GM12872 (cell line): ENCODE data around the gene GOSR2.

Source experiments
- CTCF ChIP-seq: IDR thresholded peaks from 3 replicates; pipeline ENCODE4 v1.5.1; 2011; ENCODE audit warnings: low read depth, mild to moderate bottlenecking, low read length, moderate library complexity; ENCODE audit not compliant: insufficient read depth

GOSR2 gene

GRCh38 chr17:46922804-46923635 is at the start of gene GOSR2:
Gene GOSR2 (plus strand): TSS chr17:46923160. CDS start chr17:46923193, 33 bp downstream.
- no peak for TF ChIP-seq CTCF

- no peak for TF ChIP-seq CTCF
Measured at GRCh38 chr17:46873941-46874645, 48.9 kb upstream of the GOSR2 start.

GRCh38 chr17:46874906-46875305 is 48.1 kb upstream of the GOSR2 start:
- TF ChIP-seq CTCF = no peak

GRCh38 chr17:46875849-46876352 is 47.1 kb upstream of the GOSR2 start:
- TF ChIP-seq CTCF = no peak

- peak; percentile 82 for TF ChIP-seq CTCF
Measured at GRCh38 chr17:46876353-46876887, 46.5 kb upstream of the GOSR2 start.

- TF ChIP-seq CTCF = no peak
Measured at GRCh38 chr17:46876926-46877325, 46.0 kb upstream of the GOSR2 start.

GRCh38 chr17:46877466-46877865 is 45.5 kb upstream of the GOSR2 start:
- TF ChIP-seq CTCF = no peak
